ENCODE measurements around the gene CA10.

The CA10 gene

GRCh38 chr17:51992864-51993416 is 165.6 kb downstream of the CA10 start:
- Histone ChIP-seq H3K4me2 (ENCODE audit: low read length) (no peak overlapping the region), H4K12ac (ENCODE audit: low read depth, low read length) (no peak overlapping the region), H3K4me3 (ENCODE audit: low read depth, low read length) (no peak overlapping the region), H3K9me3 (ENCODE audit: insufficient read depth, low read depth, low read length) (no peaks in the 10 kb centered on the region), H3K79me1 (ENCODE audit: low read length) (no peaks in the 10 kb centered on the region), H3K36me3 (ENCODE audit: control insufficient read depth in 1 of 2, insufficient read depth in 2 of 2, low read length in 2 of 2) (no peaks in the 10 kb centered on the region), H2BK12ac (ENCODE audit: low read length) (no peak overlapping the region), H3K9ac (ENCODE audit: low read length) (no peak overlapping the region), H3K79me2 (ENCODE audit: control insufficient read depth, insufficient read depth, low read length, poor library complexity) (no peaks in the 10 kb centered on the region), H3K14ac (ENCODE audit: low read length) (no peak overlapping the region), H2AFZ (ENCODE audit: insufficient read depth, low read length, poor library complexity) (no peak overlapping the region), H3K4ac (ENCODE audit: low read depth, low read length) (no peak overlapping the region), H2AK5ac (ENCODE audit: low read length) (no peak overlapping the region), H3K27me3 (ENCODE audit: insufficient read depth, low read length) (no peaks in the 10 kb centered on the region), H4K91ac (ENCODE audit: low read depth, low read length) (no peak overlapping the region), H2BK5ac (ENCODE audit: low read depth, low read length, poor library complexity) (no peak overlapping the region), H3K4me1 (ENCODE audit: control insufficient read depth in 1 of 2, insufficient read depth in 2 of 2, low read length in 2 of 2) (no peaks in the 10 kb centered on the region), H2BK120ac (ENCODE audit: insufficient read depth, low read length, poor library complexity) (no peak overlapping the region), H3K27ac (ENCODE audit: low read depth, low read length) (no peak overlapping the region), H3K23ac (ENCODE audit: low read length) (no peak overlapping the region), H4K8ac (ENCODE audit: low read depth, low read length) (no peak overlapping the region), H3K18ac (ENCODE audit: low read length) (no peak overlapping the region)
- no CpG with 5 or more reads among the region's 8 CpGs for WGBS (ENCODE audit: extremely low coverage, insufficient coverage, insufficient read length)
- DNase-seq = no peak

GRCh38 chr17:51971121-51971520 is 187.4 kb downstream of the CA10 start:
- DNase-seq = no peak
- H3K4me3 ChIP-seq (ENCODE audit: low read depth, low read length) = no peak overlapping the region
- H3K4me2 ChIP-seq (ENCODE audit: low read length) = no peak overlapping the region
- no peaks in the 10 kb centered on the region for H3K79me1 ChIP-seq (ENCODE audit: low read length)
- no peaks in the 10 kb centered on the region for H3K79me2 ChIP-seq (ENCODE audit: control insufficient read depth, insufficient read depth, low read length, poor library complexity)
- H3K36me3 ChIP-seq (ENCODE audit: control insufficient read depth in 1 of 2, insufficient read depth in 2 of 2, low read length in 2 of 2) = no peaks in the 10 kb centered on the region
- H2BK5ac ChIP-seq (ENCODE audit: low read depth, low read length, poor library complexity) = no peak overlapping the region
- no peak overlapping the region for H4K8ac ChIP-seq (ENCODE audit: low read depth, low read length)
- H3K4ac ChIP-seq (ENCODE audit: low read depth, low read length) = no peak overlapping the region
- H2AK5ac ChIP-seq (ENCODE audit: low read length) = no peak overlapping the region
- no peak overlapping the region for H3K23ac ChIP-seq (ENCODE audit: low read length)
- no CpG with 5 or more reads among the region's 1 CpG for WGBS (ENCODE audit: extremely low coverage, insufficient coverage, insufficient read length)
- no peak overlapping the region for H3K14ac ChIP-seq (ENCODE audit: low read length)
- no peak overlapping the region for H3K9ac ChIP-seq (ENCODE audit: low read length)
- no peak overlapping the region for H4K12ac ChIP-seq (ENCODE audit: low read depth, low read length)
- H2AFZ ChIP-seq (ENCODE audit: insufficient read depth, low read length, poor library complexity) = no peak overlapping the region
- H3K4me1 ChIP-seq (ENCODE audit: control insufficient read depth in 1 of 2, insufficient read depth in 2 of 2, low read length in 2 of 2) = no peaks in the 10 kb centered on the region
- no peak overlapping the region for H3K18ac ChIP-seq (ENCODE audit: low read length)
- no peak overlapping the region for H3K27ac ChIP-seq (ENCODE audit: low read depth, low read length)
- no peaks in the 10 kb centered on the region for H3K27me3 ChIP-seq (ENCODE audit: insufficient read depth, low read length)
- no peak overlapping the region for H2BK12ac ChIP-seq (ENCODE audit: low read length)
- H2BK120ac ChIP-seq (ENCODE audit: insufficient read depth, low read length, poor library complexity) = no peak overlapping the region
- H4K91ac ChIP-seq (ENCODE audit: low read depth, low read length) = no peak overlapping the region
- H3K9me3 ChIP-seq (ENCODE audit: insufficient read depth, low read depth, low read length) = no peaks in the 10 kb centered on the region

GRCh38 chr17:51961689-51962088 is 196.8 kb downstream of the CA10 start:
- no peak overlapping the region for H3K14ac ChIP-seq (ENCODE audit: low read length)
- no peak overlapping the region for H2BK12ac ChIP-seq (ENCODE audit: low read length)
- H3K79me1 ChIP-seq (ENCODE audit: low read length) = no peaks in the 10 kb centered on the region
- H3K9me3 ChIP-seq (ENCODE audit: insufficient read depth, low read depth, low read length) = peaks cover 6% of the 10 kb centered on the region
- no peak overlapping the region for H3K27ac ChIP-seq (ENCODE audit: low read depth, low read length)
- no peak overlapping the region for H3K9ac ChIP-seq (ENCODE audit: low read length)
- H3K27me3 ChIP-seq (ENCODE audit: insufficient read depth, low read length) = no peaks in the 10 kb centered on the region
- H2AK5ac ChIP-seq (ENCODE audit: low read length) = no peak overlapping the region
- no CpG with 5 or more reads among the region's 7 CpGs for WGBS (ENCODE audit: extremely low coverage, insufficient coverage, insufficient read length)
- no peak overlapping the region for H4K8ac ChIP-seq (ENCODE audit: low read depth, low read length)
- H2BK5ac ChIP-seq (ENCODE audit: low read depth, low read length, poor library complexity) = no peak overlapping the region
- H3K23ac ChIP-seq (ENCODE audit: low read length) = no peak overlapping the region
- no peak overlapping the region for H3K4ac ChIP-seq (ENCODE audit: low read depth, low read length)
- no peak overlapping the region for H2BK120ac ChIP-seq (ENCODE audit: insufficient read depth, low read length, poor library complexity)
- no peaks in the 10 kb centered on the region for H3K4me1 ChIP-seq (ENCODE audit: control insufficient read depth in 1 of 2, insufficient read depth in 2 of 2, low read length in 2 of 2)
- DNase-seq = no peak
- H3K18ac ChIP-seq (ENCODE audit: low read length) = no peak overlapping the region
- no peak overlapping the region for H4K91ac ChIP-seq (ENCODE audit: low read depth, low read length)
- H4K12ac ChIP-seq (ENCODE audit: low read depth, low read length) = no peak overlapping the region
- H2AFZ ChIP-seq (ENCODE audit: insufficient read depth, low read length, poor library complexity) = no peak overlapping the region
- H3K79me2 ChIP-seq (ENCODE audit: control insufficient read depth, insufficient read depth, low read length, poor library complexity) = no peaks in the 10 kb centered on the region
- no peak overlapping the region for H3K4me2 ChIP-seq (ENCODE audit: low read length)
- H3K36me3 ChIP-seq (ENCODE audit: control insufficient read depth in 1 of 2, insufficient read depth in 2 of 2, low read length in 2 of 2) = no peaks in the 10 kb centered on the region
- H3K4me3 ChIP-seq (ENCODE audit: low read depth, low read length) = no peak overlapping the region

GRCh38 chr17:51957786-51958185 is 200.7 kb downstream of the CA10 start:
- no peak overlapping the region for H2AK5ac ChIP-seq (ENCODE audit: low read length)
- H3K9me3 ChIP-seq (ENCODE audit: insufficient read depth, low read depth, low read length) = peaks cover 6% of the 10 kb centered on the region
- H2AFZ ChIP-seq (ENCODE audit: insufficient read depth, low read length, poor library complexity) = no peak overlapping the region
- no peak overlapping the region for H4K91ac ChIP-seq (ENCODE audit: low read depth, low read length)
- no CpG with 5 or more reads among the region's 5 CpGs for WGBS (ENCODE audit: extremely low coverage, insufficient coverage, insufficient read length)
- no peak overlapping the region for H2BK12ac ChIP-seq (ENCODE audit: low read length)
- no peaks in the 10 kb centered on the region for H3K79me2 ChIP-seq (ENCODE audit: control insufficient read depth, insufficient read depth, low read length, poor library complexity)
- no peak overlapping the region for H3K23ac ChIP-seq (ENCODE audit: low read length)
- no peak overlapping the region for H3K4me3 ChIP-seq (ENCODE audit: low read depth, low read length)
- H3K14ac ChIP-seq (ENCODE audit: low read length) = no peak overlapping the region
- H3K4me1 ChIP-seq (ENCODE audit: control insufficient read depth in 1 of 2, insufficient read depth in 2 of 2, low read length in 2 of 2) = peaks cover 0 to 1% of the 10 kb centered on the region in 2 experiments
- H2BK120ac ChIP-seq (ENCODE audit: insufficient read depth, low read length, poor library complexity) = no peak overlapping the region
- no peak overlapping the region for H4K8ac ChIP-seq (ENCODE audit: low read depth, low read length)
- no peak overlapping the region for H3K4ac ChIP-seq (ENCODE audit: low read depth, low read length)
- no peaks in the 10 kb centered on the region for H3K27me3 ChIP-seq (ENCODE audit: insufficient read depth, low read length)
- no peak for DNase-seq
- no peaks in the 10 kb centered on the region for H3K36me3 ChIP-seq (ENCODE audit: control insufficient read depth in 1 of 2, insufficient read depth in 2 of 2, low read length in 2 of 2)
- H3K4me2 ChIP-seq (ENCODE audit: low read length) = no peak overlapping the region
- no peak overlapping the region for H3K18ac ChIP-seq (ENCODE audit: low read length)
- no peak overlapping the region for H2BK5ac ChIP-seq (ENCODE audit: low read depth, low read length, poor library complexity)
- H3K79me1 ChIP-seq (ENCODE audit: low read length) = no peaks in the 10 kb centered on the region
- H3K9ac ChIP-seq (ENCODE audit: low read length) = no peak overlapping the region
- H3K27ac ChIP-seq (ENCODE audit: low read depth, low read length) = no peak overlapping the region
- no peak overlapping the region for H4K12ac ChIP-seq (ENCODE audit: low read depth, low read length)

Data from trophoblast cell (in vitro differentiated cells and primary cell).